Stimulated activated naive CD8-positive, alpha-beta T cell treated with anti-CD3 and anti-CD28 coated beads, Interleukin-15, Interleukin-2, amounts not matched to agents 100 ng/mL and 50 ng/mL, for 24 hours (primary cell): ENCODE measurements around the gene TTLL7.

Experiments used
- H3K27ac Mint-ChIP-seq: one replicate; pipeline ENCODE4 v1.8.0; 2021; ENCODE audit warnings: mild to moderate bottlenecking, mixed read lengths
- H3K27me3 Mint-ChIP-seq: one replicate; pipeline ENCODE4 v1.8.0; 2021; ENCODE audit warnings: mixed read lengths
- H3K36me3 Mint-ChIP-seq: one replicate; pipeline ENCODE4 v1.8.0; 2021; ENCODE audit warnings: low read depth, mixed read lengths
- H3K4me1 Mint-ChIP-seq: one replicate; pipeline ENCODE4 v1.8.0; 2021; ENCODE audit warnings: low read depth, mixed read lengths
- H3K4me3 Mint-ChIP-seq: one replicate; pipeline ENCODE4 v1.8.0; 2021; ENCODE audit warnings: mild to moderate bottlenecking, mixed read lengths
- H3K9me3 Mint-ChIP-seq: one replicate; pipeline ENCODE4 v1.8.0; 2021; ENCODE audit warnings: mixed read lengths

Gene TTLL7

GRCh38 chr1:83845437-83846071, 153.4 kb downstream of the TTLL7 start:
- Mint-ChIP-seq H3K4me3 (no peak overlapping the region), H3K4me1 (no peaks in the 10 kb centered on the region), H3K36me3 (no peaks in the 10 kb centered on the region), H3K27me3 (no peaks in the 10 kb centered on the region), H3K27ac (no peak overlapping the region), H3K9me3 (no peaks in the 10 kb centered on the region)

- H3K4me1 Mint-ChIP-seq: no peaks in the 10 kb centered on the region
- no peaks in the 10 kb centered on the region for H3K27me3 Mint-ChIP-seq
- no peaks in the 10 kb centered on the region for H3K36me3 Mint-ChIP-seq
- no peak overlapping the region for H3K27ac Mint-ChIP-seq
- no peaks in the 10 kb centered on the region for H3K9me3 Mint-ChIP-seq
- no peak overlapping the region for H3K4me3 Mint-ChIP-seq
These were observed 154.4 kb downstream of the TTLL7 start for GRCh38 chr1:83844546-83844945.

GRCh38 chr1:83839566-83840173, 159.3 kb downstream of the TTLL7 start:
- H3K36me3 Mint-ChIP-seq: no peaks in the 10 kb centered on the region
- no peak overlapping the region for H3K4me3 Mint-ChIP-seq
- no peaks in the 10 kb centered on the region for H3K27me3 Mint-ChIP-seq
- no peaks in the 10 kb centered on the region for H3K9me3 Mint-ChIP-seq
- H3K27ac Mint-ChIP-seq: no peak overlapping the region
- H3K4me1 Mint-ChIP-seq: no peaks in the 10 kb centered on the region

DNA sequence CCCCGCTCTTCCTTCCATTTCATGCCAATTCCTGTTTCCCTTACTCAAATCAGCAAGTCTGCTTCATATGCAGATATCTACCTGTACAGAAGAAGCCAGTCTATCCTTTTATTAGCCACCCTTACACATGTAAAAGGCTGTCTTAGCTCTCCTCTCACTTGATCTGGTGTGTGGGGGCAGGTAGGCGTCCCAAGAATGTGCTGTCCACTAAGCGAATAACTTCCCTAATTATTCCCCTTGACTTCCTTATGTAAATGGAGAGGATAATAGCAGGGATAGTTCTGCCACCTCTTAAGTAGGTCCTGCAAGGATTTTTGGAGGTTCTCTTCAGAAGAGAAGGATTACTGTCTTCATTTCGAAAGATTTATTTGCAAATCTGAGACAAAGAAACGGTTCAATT, 160.4 kb downstream of the TTLL7 start:
- H3K9me3 Mint-ChIP-seq: no peaks in the 10 kb centered on the region
- no peaks in the 10 kb centered on the region for H3K36me3 Mint-ChIP-seq
- no peak overlapping the region for H3K27ac Mint-ChIP-seq
- H3K27me3 Mint-ChIP-seq: no peaks in the 10 kb centered on the region
- no peak overlapping the region for H3K4me3 Mint-ChIP-seq
- no peaks in the 10 kb centered on the region for H3K4me1 Mint-ChIP-seq

DNA sequence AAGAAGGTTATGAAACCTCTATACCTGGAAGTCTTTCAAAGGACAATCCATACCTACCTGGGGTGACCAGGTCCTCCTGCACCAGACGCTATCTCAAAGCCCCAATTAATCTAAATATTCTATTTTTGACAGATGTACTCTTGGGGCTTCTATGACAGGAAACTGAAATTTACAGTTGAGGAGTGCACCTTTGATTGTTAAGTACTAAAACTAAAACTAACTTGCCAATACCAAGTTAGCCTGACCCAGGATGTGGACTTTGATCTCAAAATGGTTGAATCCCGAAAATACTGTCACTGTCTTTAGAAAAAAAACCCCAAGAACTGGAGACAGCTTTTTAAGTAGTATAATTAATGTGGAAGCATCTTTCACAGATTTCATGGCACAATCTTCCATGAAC, 162.4 kb downstream of the TTLL7 start:
- Mint-ChIP-seq H3K27ac (no peak overlapping the region), H3K36me3 (no peaks in the 10 kb centered on the region), H3K27me3 (no peaks in the 10 kb centered on the region), H3K4me1 (no peaks in the 10 kb centered on the region), H3K9me3 (no peaks in the 10 kb centered on the region), H3K4me3 (no peak overlapping the region)

DNA sequence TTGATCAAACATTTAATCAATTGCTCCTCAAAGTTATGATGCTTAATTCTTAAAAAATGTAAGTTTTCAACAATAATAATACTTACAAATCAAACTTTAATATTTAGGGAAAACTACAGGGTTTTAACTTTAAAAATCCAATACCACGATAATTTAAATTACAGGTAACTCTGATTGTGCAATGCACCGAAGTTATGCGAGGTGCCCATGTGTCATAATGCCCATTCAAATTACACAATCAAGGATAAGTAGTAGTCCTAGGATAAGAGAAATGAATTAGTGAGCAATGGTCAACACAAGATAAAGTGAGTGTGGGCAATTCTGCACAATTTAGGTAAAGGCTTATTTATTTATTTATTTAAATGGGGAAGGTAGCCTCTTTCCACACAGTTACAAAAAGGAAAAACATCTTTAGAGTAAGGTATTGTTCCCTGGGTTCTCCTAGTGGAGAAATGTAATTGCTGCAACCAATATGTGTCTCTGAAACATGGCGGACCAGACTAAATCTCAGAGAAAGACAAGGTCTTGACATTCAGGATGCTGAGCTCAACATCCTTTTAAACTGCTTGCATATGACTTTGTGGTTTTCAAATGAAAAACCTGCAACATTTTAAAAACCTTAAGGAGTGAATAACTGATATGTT, 164.2 kb downstream of the TTLL7 start:
- no peaks in the 10 kb centered on the region for H3K27me3 Mint-ChIP-seq

DNA sequence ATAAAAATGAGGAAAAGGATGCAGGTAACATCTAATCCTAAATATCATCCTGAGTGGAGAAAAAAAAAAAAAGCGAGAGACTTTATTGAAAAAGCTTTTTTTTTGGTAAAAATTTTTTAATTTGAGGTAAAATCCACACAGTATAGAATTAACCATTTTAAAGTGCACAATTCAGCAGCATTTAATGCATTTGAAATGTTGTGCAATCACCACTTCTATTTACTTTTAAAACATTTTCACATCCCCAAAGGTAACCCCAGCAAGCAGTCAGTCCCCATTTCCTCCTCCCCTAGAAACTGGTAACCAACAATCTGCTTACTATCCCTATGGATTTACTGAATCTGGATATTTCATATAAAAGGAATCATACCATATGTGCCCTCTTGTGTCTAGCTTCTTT, 166.7 kb downstream of the TTLL7 start:
- Mint-ChIP-seq H3K36me3 (no peaks in the 10 kb centered on the region), H3K27me3 (no peaks in the 10 kb centered on the region), H3K4me3 (no peak overlapping the region), H3K27ac (no peak overlapping the region), H3K9me3 (no peaks in the 10 kb centered on the region), H3K4me1 (no peaks in the 10 kb centered on the region)

More for the DNA sequence above, 164.2 kb downstream of the TTLL7 start:
- Mint-ChIP-seq H3K4me1 (no peaks in the 10 kb centered on the region), H3K36me3 (no peaks in the 10 kb centered on the region), H3K4me3 (no peak overlapping the region), H3K27ac (no peak overlapping the region), H3K9me3 (no peaks in the 10 kb centered on the region)

DNA sequence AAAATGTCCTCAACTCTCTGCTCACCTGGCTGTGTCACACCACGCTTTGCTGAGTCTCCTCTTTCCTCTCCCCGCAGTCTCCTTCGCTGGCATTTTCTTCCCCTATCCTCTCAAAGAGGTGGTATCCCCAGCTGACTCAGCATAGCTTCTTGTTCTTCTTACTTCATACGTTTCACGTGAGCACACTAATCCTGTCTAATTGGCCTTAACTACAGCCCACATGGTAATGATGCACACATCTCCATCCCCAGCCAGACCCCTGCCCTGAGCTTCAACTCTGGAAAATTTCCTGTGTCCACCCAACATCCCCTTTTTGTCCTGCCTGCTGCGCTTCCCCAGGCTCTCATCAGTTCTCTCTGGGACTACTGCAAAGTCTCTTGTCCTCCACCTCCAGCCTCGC, 169.8 kb downstream of the TTLL7 start:
- no peak overlapping the region for H3K4me3 Mint-ChIP-seq
- H3K36me3 Mint-ChIP-seq: no peaks in the 10 kb centered on the region
- H3K27ac Mint-ChIP-seq: no peak overlapping the region
- peaks cover 3% of the 10 kb centered on the region for H3K9me3 Mint-ChIP-seq
- H3K4me1 Mint-ChIP-seq: no peaks in the 10 kb centered on the region
- H3K27me3 Mint-ChIP-seq: no peaks in the 10 kb centered on the region

GRCh38 chr1:83828456-83828855, 170.5 kb downstream of the TTLL7 start:
- Mint-ChIP-seq H3K27me3 (no peaks in the 10 kb centered on the region), H3K4me1 (no peaks in the 10 kb centered on the region), H3K4me3 (no peak overlapping the region), H3K36me3 (no peaks in the 10 kb centered on the region), H3K9me3 (peaks cover 9% of the 10 kb centered on the region), H3K27ac (no peak overlapping the region)

GRCh38 chr1:83827741-83828140, 171.2 kb downstream of the TTLL7 start:
- H3K36me3 Mint-ChIP-seq: no peaks in the 10 kb centered on the region
- no peaks in the 10 kb centered on the region for H3K27me3 Mint-ChIP-seq
- H3K9me3 Mint-ChIP-seq: peaks cover 9% of the 10 kb centered on the region
- H3K27ac Mint-ChIP-seq: no peak overlapping the region
- H3K4me1 Mint-ChIP-seq: no peaks in the 10 kb centered on the region
- no peak overlapping the region for H3K4me3 Mint-ChIP-seq

DNA sequence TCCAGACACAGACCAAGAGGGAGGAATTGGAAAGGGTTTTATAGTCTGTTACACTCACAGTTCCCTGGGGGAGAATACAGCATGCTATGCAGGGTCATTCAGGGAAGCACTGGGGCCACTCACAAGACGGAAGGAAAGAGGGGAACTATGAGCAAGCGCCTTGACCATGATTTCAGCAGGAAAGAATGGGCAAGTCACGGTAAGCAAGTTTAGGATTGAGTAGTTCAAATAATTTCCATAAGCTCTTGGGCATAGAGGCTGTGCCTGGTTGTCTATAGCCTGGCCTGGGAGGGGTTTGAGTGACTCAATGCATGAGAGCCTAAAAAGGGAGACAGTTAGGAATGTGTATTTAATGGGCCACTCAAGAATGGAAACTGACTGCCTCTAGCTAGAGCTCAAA, 176.7 kb downstream of the TTLL7 start:
- no peaks in the 10 kb centered on the region for H3K36me3 Mint-ChIP-seq
- H3K27ac Mint-ChIP-seq: no peak overlapping the region
- peaks cover 15% of the 10 kb centered on the region for H3K9me3 Mint-ChIP-seq
- H3K4me3 Mint-ChIP-seq: no peak overlapping the region
- no peaks in the 10 kb centered on the region for H3K4me1 Mint-ChIP-seq
- H3K27me3 Mint-ChIP-seq: no peaks in the 10 kb centered on the region

DNA sequence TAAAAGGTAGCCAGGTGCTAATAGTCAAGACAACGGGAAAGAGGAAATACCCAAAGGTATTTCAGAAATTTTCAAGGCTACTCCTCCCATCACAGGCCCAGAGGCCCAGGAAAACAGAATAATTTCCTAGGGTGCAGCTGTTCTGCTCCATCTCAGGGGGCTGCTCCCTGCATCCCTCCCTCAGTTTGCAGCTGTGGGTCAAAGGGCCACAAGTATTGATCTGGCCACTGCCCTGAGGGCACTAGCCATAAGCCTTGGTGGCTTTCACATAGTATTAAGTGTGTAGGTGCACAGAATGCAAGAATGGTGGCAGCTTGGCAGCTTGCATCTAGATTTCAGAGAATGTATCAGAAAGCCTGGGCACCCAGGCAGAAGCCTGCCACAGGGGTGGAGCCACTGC, 179.5 kb downstream of the TTLL7 start:
- Mint-ChIP-seq H3K4me1 (no peaks in the 10 kb centered on the region), H3K9me3 (peaks cover 12% of the 10 kb centered on the region), H3K27me3 (no peaks in the 10 kb centered on the region), H3K36me3 (no peaks in the 10 kb centered on the region), H3K27ac (no peak overlapping the region), H3K4me3 (no peak overlapping the region)

DNA sequence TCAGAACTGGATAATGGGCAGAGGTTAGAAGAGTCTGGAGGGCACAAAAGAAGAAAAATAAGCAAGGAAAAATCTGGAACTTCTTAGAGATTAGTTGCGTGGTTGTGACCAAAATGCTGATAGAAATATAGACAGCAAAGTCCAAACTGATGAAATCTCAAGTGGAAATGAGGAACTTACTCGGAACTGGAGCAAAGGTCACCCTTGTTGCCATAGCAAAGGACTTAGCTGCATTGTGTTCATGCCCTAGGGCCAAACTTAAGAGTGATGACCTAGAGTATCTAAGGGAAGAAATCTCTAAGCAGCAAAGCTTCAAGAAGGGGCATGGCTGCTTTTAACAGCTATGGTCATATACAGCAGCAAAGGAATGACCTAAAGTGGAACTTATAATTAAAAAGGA, 180.0 kb downstream of the TTLL7 start:
- H3K27me3 Mint-ChIP-seq: no peaks in the 10 kb centered on the region
- no peak overlapping the region for H3K4me3 Mint-ChIP-seq
- H3K4me1 Mint-ChIP-seq: no peaks in the 10 kb centered on the region
- H3K27ac Mint-ChIP-seq: no peak overlapping the region
- peaks cover 10% of the 10 kb centered on the region for H3K9me3 Mint-ChIP-seq
- H3K36me3 Mint-ChIP-seq: no peaks in the 10 kb centered on the region

DNA sequence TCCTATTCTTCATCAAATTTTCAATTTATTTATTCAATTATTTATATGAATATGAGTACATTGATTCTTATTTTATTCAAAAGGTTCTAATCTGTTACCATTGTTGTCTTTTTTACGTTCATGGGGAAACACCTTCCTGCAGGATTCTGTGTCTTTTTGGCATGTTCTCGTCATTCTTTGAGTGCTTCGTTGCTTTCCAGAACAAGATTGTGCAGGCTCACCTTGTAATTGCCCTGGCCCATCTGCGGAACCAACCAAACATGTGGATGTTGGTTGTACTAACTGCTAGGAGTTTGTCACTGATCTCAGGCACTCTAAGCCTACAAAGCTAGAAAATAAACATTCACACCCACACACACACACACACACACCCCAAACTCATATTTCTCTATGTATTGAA, 182.1 kb downstream of the TTLL7 start:
- H3K27me3 Mint-ChIP-seq: no peaks in the 10 kb centered on the region
- H3K9me3 Mint-ChIP-seq: peaks cover 3% of the 10 kb centered on the region
- H3K4me3 Mint-ChIP-seq: no peak overlapping the region
- no peak overlapping the region for H3K27ac Mint-ChIP-seq
- H3K4me1 Mint-ChIP-seq: no peaks in the 10 kb centered on the region
- no peaks in the 10 kb centered on the region for H3K36me3 Mint-ChIP-seq

DNA sequence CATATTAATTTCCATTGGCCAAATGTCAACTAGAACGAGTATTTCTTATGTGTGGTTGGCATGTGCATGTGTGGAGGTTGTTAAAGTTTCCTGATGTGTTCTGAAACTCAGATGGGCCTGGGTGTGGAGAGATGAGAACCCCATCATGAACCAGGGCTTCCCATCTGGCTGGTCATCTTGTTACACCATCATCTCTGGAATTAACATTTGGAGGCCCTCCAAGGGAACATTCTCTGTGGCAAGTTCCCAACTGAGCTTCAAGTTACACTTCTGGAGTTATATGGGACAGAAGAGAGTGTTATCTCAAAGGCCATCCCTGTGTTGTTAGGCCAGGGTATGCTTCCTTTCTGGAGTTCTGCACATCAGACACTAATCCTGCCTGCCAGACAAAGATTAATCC, 183.6 kb downstream of the TTLL7 start:
- no peaks in the 10 kb centered on the region for H3K36me3 Mint-ChIP-seq
- H3K27ac Mint-ChIP-seq: no peak overlapping the region

More for the DNA sequence above, 183.6 kb downstream of the TTLL7 start:
- Mint-ChIP-seq H3K9me3 (peaks cover 3% of the 10 kb centered on the region), H3K27me3 (no peaks in the 10 kb centered on the region), H3K4me1 (no peaks in the 10 kb centered on the region), H3K4me3 (no peak overlapping the region)
